ENCODE data around the gene DEGS2.
A peak's percentile ranks its signal among the peaks of the same experiment; 100 is the strongest.

Gene DEGS2

GRCh38 chr14:100199240-100199860 is 39.9 kb upstream of the DEGS2 start:
- no peak for TF ChIP-seq CTCF (IDR thresholded peaks at IDR 0.05; ENCODE audit: borderline replicate concordance, extremely low read depth, low read length, poor library complexity, severe bottlenecking)
- TF ChIP-seq EZH2 (IDR thresholded peaks at IDR 0.05; ENCODE audit: borderline replicate concordance, low read depth, low read length, severe bottlenecking), result no peak
- no peak overlapping the region for H3K9ac ChIP-seq (ENCODE audit: low read depth, low read length)
- H3K27ac ChIP-seq (ENCODE audit: low read length), result no peak overlapping the region
- H3K9me3 ChIP-seq (ENCODE audit: insufficient read depth, low read length, severe bottlenecking), result no peaks in the 10 kb centered on the region
- no peaks in the 10 kb centered on the region for H4K20me1 ChIP-seq (ENCODE audit: insufficient read depth, low read length)
- no peak overlapping the region for H3K4me2 ChIP-seq (ENCODE audit: insufficient read depth, low read length)
- H3K4me1 ChIP-seq (ENCODE audit: insufficient read depth, low read length), result no peaks in the 10 kb centered on the region
- H3K4me3 ChIP-seq (ENCODE audit: low read depth in 1 of 2, low read length in 2 of 2), result no peak overlapping the region
- DNase-seq (no peak), ATAC-seq (ENCODE audit: insufficient read depth, low read depth) (0 out of 3 replicates have a peak, but pooled peaks have one; percentile 14)
- H3K79me2 ChIP-seq (ENCODE audit: insufficient read depth, low read length), result no peaks in the 10 kb centered on the region
- H2AFZ ChIP-seq (ENCODE audit: low read depth, low read length), result no peak overlapping the region
- H3K27me3 ChIP-seq (ENCODE audit: insufficient read depth, low read length, poor library complexity), result no peaks in the 10 kb centered on the region
- H3K36me3 ChIP-seq (ENCODE audit: insufficient read depth, low read length), result no peaks in the 10 kb centered on the region

- ATAC-seq (ENCODE audit: insufficient read depth, low read depth) (no peak), DNase-seq (no peak)
- Histone ChIP-seq H4K20me1 (ENCODE audit: insufficient read depth, low read length) (no peaks in the 10 kb centered on the region), H3K4me2 (ENCODE audit: insufficient read depth, low read length) (peak overlapping the region; percentile 80), H3K4me3 (ENCODE audit: low read depth in 1 of 2, low read length in 2 of 2) (peak overlapping the region; percentile 12 to 59; a peak in 3 of 4 replicates), H3K27me3 (ENCODE audit: insufficient read depth, low read length, poor library complexity) (no peaks in the 10 kb centered on the region), H3K9ac (ENCODE audit: low read depth, low read length) (peak overlapping the region; percentile 90), H3K79me2 (ENCODE audit: insufficient read depth, low read length) (peaks cover 11% of the 10 kb centered on the region), H3K9me3 (ENCODE audit: insufficient read depth, low read length, severe bottlenecking) (no peaks in the 10 kb centered on the region), H3K4me1 (ENCODE audit: insufficient read depth, low read length) (peaks cover 25% of the 10 kb centered on the region), H3K36me3 (ENCODE audit: insufficient read depth, low read length) (0 out of 2 replicates have a peak, but pooled peaks cover 4% of the 10 kb centered on the region), H2AFZ (ENCODE audit: low read depth, low read length) (peak overlapping the region; percentile 83), H3K27ac (ENCODE audit: low read length) (peak overlapping the region; percentile 82)
- TF ChIP-seq EZH2 (IDR thresholded peaks at IDR 0.05; ENCODE audit: borderline replicate concordance, low read depth, low read length, severe bottlenecking) (no peak), CTCF (IDR thresholded peaks at IDR 0.05; ENCODE audit: borderline replicate concordance, extremely low read depth, low read length, poor library complexity, severe bottlenecking) (peak; percentile 9)
Measured at GRCh38 chr14:100193417-100194357, 34.2 kb upstream of the DEGS2 start.

GRCh38 chr14:100192672-100193416 is 33.4 kb upstream of the DEGS2 start:
- Histone ChIP-seq H3K27ac (ENCODE audit: low read length) (peak overlapping the region; percentile 93), H3K36me3 (ENCODE audit: insufficient read depth, low read length) (0 out of 2 replicates have a peak, but pooled peaks cover 4% of the 10 kb centered on the region), H3K9me3 (ENCODE audit: insufficient read depth, low read length, severe bottlenecking) (no peaks in the 10 kb centered on the region), H4K20me1 (ENCODE audit: insufficient read depth, low read length) (no peaks in the 10 kb centered on the region), H3K79me2 (ENCODE audit: insufficient read depth, low read length) (peaks cover 11% of the 10 kb centered on the region), H3K4me2 (ENCODE audit: insufficient read depth, low read length) (peak overlapping the region; percentile 80), H3K9ac (ENCODE audit: low read depth, low read length) (peak overlapping the region; percentile 90), H3K4me1 (ENCODE audit: insufficient read depth, low read length) (peaks cover 25% of the 10 kb centered on the region), H3K4me3 (ENCODE audit: low read depth in 1 of 2, low read length in 2 of 2) (peak overlapping the region; percentile 20 to 64; a peak in 3 of 4 replicates), H2AFZ (ENCODE audit: low read depth, low read length) (peak overlapping the region; percentile 83), H3K27me3 (ENCODE audit: insufficient read depth, low read length, poor library complexity) (no peaks in the 10 kb centered on the region)
- TF ChIP-seq CTCF (IDR thresholded peaks at IDR 0.05; ENCODE audit: borderline replicate concordance, extremely low read depth, low read length, poor library complexity, severe bottlenecking), result peak; percentile 82
- no peak for TF ChIP-seq EZH2 (IDR thresholded peaks at IDR 0.05; ENCODE audit: borderline replicate concordance, low read depth, low read length, severe bottlenecking)
- DNase-seq (peak; percentile 99), ATAC-seq (ENCODE audit: insufficient read depth, low read depth) (peak; percentile 99)
